ENCODE results near the gene ADRA2B. TPM values are rescaled to one million over a fixed set of nuclear protein-coding genes. Genes with fewer than 3 reads are reported as not detected.
A peak's percentile ranks its signal among the peaks of the same experiment; 100 is the strongest.

Gene ADRA2B
- total RNA-seq, 1 experiment from 2014 or later: 0.28 TPM

GRCh38 chr2:96150007-96150640 is 33.8 kb upstream of the ADRA2B start:
- CTCF ChIA-PET: no interaction called here
- BruUV-seq (replicated peaks): no TSS peak
- in situ Hi-C loops (cut with HindIII; ENCODE audit: low pct_unique_long_range_greater_than_20kb, low sequenced_read_pairs): loop anchor here (25.0 kb wide), 1 partner anchor 112 kb away; the partner anchor contains the start of genes CIAO1 and TMEM127

GRCh38 chr2:96148410-96149217 is 32.2 kb upstream of the ADRA2B start:
- no TSS peak for BruUV-seq (replicated peaks)
- POLR2A ChIA-PET: no interaction called here
- Histone ChIP-seq H3K36me3 (ENCODE audit: control insufficient read depth, insufficient read depth, low read length) (no peaks in the 10 kb centered on the region), H3K9me3 (ENCODE audit: control insufficient read depth, insufficient read depth, low read depth, low read length) (no peaks in the 10 kb centered on the region), H3K4me3 (ENCODE audit: low read depth in 2 of 2, low read length in 2 of 2) (no peak overlapping the region), H3K4me1 (ENCODE audit: control insufficient read depth, insufficient read depth, low read length) (peaks cover 29% of the 10 kb centered on the region), H3K27ac (ENCODE audit: low read length) (0 out of 2 replicates have a peak overlapping the region, but pooled peaks have one; percentile 17), H3K27me3 (ENCODE audit: control insufficient read depth, insufficient read depth, low read length) (no peaks in the 10 kb centered on the region)
- no peak for DNase-seq (ENCODE audit: low read depth, low spot score)
- CTCF ChIA-PET: interaction anchor here (2.2 kb wide), 1 partner anchor 26 kb away, joined by 7 read pairs; no protein-coding TSS in a partner anchor
- in situ Hi-C loops (cut with HindIII; ENCODE audit: low pct_unique_long_range_greater_than_20kb, low sequenced_read_pairs): no loop called here
- intact Hi-C loops (cut with micrococcal nuclease; ENCODE audit: unreplicated experiment): no loop called here
- ATAC-seq: peak; percentile 46
- TF ChIP-seq TCF7L2 (IDR thresholded peaks at IDR 0.05; ENCODE audit: low read depth, low read length) (no peak), POLR2AphosphoS5 (IDR thresholded peaks at IDR 0.05; ENCODE audit: low read depth, low read length) (no peak), REST (IDR thresholded peaks at IDR 0.05; ENCODE audit: insufficient read depth in 1 of 2, low read depth in 2 of 2, low read length in 1 of 2) (no peak), SIN3A (IDR thresholded peaks at IDR 0.05; ENCODE audit: borderline replicate concordance, insufficient read depth, low read depth, low read length) (no peak)
- TF ChIP-seq, protein P1, sequence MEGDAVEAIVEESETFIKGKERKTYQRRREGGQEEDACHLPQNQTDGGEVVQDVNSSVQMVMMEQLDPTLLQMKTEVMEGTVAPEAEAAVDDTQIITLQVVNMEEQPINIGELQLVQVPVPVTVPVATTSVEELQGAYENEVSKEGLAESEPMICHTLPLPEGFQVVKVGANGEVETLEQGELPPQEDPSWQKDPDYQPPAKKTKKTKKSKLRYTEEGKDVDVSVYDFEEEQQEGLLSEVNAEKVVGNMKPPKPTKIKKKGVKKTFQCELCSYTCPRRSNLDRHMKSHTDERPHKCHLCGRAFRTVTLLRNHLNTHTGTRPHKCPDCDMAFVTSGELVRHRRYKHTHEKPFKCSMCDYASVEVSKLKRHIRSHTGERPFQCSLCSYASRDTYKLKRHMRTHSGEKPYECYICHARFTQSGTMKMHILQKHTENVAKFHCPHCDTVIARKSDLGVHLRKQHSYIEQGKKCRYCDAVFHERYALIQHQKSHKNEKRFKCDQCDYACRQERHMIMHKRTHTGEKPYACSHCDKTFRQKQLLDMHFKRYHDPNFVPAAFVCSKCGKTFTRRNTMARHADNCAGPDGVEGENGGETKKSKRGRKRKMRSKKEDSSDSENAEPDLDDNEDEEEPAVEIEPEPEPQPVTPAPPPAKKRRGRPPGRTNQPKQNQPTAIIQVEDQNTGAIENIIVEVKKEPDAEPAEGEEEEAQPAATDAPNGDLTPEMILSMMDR (IDR thresholded peaks at IDR 0.05): no peak

More at GRCh38 chr2:96150007-96150640, 33.8 kb upstream of the ADRA2B start:
- intact Hi-C loops (cut with micrococcal nuclease; ENCODE audit: unreplicated experiment): no loop called here
- Histone ChIP-seq H3K36me3 (ENCODE audit: control insufficient read depth, insufficient read depth, low read length) (no peaks in the 10 kb centered on the region), H3K27ac (ENCODE audit: low read length) (no peak overlapping the region), H3K4me1 (ENCODE audit: control insufficient read depth, insufficient read depth, low read length) (peaks cover 29% of the 10 kb centered on the region), H3K4me3 (ENCODE audit: low read depth in 2 of 2, low read length in 2 of 2) (no peak overlapping the region), H3K27me3 (ENCODE audit: control insufficient read depth, insufficient read depth, low read length) (no peaks in the 10 kb centered on the region), H3K9me3 (ENCODE audit: control insufficient read depth, insufficient read depth, low read depth, low read length) (no peaks in the 10 kb centered on the region)
- POLR2A ChIA-PET: interaction anchor here (0.6 kb wide), 1 partner anchor 33 kb away, joined by 6 read pairs; no protein-coding TSS in a partner anchor
- TF ChIP-seq SIN3A (IDR thresholded peaks at IDR 0.05; ENCODE audit: borderline replicate concordance, insufficient read depth, low read depth, low read length) (no peak), POLR2AphosphoS5 (IDR thresholded peaks at IDR 0.05; ENCODE audit: low read depth, low read length) (no peak), TCF7L2 (IDR thresholded peaks at IDR 0.05; ENCODE audit: low read depth, low read length) (no peak), REST (IDR thresholded peaks at IDR 0.05; ENCODE audit: insufficient read depth in 1 of 2, low read depth in 2 of 2, low read length in 1 of 2) (no peak)
- TF ChIP-seq, protein P1 (IDR thresholded peaks at IDR 0.05): no peak
- DNase-seq (ENCODE audit: low read depth, low spot score) (no peak), ATAC-seq (no peak)
